GM21619 (cell line): ENCODE results near the gene GNG8.

ENCODE experiments used
- ATAC-seq: cut with Tn5 transposase; IDR thresholded peaks from one replicate; pipeline ENCODE4 v1.9.1; 2021; ENCODE audit not compliant: unreplicated experiment

Gene GNG8

DNA sequence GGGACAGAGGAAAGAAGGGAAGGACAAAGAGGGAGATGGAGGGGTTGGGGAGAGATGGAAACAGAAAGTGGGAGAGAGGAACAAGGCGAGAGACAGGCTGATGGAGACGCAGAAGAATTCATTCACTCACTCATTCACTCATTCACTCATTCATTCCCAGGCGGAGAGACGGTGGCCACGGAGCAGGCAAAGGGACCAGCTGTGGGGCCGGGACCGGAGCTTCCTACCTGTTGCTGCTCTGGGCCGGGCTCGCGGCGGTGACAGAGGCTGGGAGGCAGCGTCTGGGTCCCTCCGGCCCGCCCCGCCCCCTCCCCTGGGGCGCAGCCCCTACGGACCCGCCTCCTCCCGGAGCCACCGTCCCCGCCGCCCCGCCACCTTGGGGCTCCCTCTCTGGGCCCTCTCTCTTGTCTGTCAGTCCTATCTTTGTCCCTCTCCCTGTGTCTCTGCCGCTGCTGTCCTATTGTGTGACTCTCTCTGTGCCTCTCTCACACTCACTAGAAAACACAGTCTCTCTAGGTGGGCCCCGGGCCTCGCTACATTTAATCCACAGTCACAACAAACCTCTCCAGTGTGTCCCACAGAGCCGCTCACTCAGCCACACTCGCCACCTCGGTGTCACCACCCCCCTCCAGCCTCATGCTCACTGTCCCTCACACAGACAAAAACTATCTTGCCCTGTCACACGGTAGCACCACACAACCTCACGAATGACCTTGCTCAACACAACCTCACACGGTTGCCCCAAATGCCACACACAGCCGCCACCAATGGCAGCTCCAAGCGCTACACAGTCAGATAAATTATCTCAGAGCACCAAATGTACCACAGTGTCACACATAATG lies at the start of gene GNG8:
TSS of gene GNG8 (minus strand) at position 283 of the 842 bp plus-strand sequence. CDS start 1,520 bp downstream, outside the sequence.
- ATAC-seq: no peak

- no peak for ATAC-seq
Measured at GRCh38 chr19:46685189-46685588, 49.2 kb upstream of the GNG8 start.

DNA sequence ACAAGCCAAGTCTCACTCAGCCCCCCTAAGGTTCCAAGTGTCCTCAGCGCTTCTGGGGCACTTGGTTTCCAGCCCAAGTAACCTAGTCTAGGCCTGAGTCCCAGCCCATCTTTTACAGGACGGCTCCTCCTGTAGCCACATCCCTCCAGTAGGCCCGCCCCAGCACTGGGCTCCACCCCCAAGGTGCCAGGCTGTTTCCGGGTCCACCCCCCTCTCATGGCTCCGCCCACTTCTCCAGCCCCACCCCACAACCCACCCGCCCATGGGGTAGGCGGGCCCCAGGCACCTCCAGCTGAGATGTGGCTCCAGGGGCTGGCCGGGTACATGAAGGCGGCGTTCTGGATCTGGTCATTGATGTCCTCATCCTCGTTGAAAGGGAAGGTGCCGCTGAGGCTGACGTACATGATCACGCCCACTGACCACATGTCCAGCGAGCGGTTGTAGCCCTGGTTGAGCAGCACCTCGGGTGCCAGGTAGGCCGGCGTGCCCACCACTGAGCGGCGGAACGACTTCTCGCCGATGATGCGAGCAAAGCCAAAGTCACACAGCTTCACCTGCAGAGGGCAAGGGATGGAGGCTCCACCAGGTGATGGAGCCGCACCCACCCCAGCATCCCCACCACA lies 42.2 kb upstream of the GNG8 start:
- ATAC-seq: no peak

- no peak for ATAC-seq
Measured at GRCh38 chr19:46674416-46675178, 38.6 kb upstream of the GNG8 start.

DNA sequence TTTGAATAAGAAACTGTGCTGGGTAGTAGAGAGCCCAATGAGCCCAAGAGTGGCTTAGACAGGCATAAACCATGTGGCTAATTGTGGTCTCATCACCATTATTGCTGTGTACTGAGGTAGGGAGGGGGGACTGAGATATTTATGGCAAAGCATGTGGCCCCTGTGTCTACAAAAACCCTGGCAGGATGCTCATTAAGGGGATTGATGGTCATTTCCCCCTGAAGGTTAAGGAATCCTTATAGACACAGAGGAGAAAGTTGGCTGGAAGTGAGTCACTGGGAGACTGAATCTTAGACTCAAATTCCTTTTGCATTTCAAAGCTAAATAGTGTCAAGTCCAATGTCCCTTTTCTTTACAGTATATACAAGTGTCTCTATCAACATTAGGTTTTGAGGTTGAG lies 34.8 kb upstream of the GNG8 start:
- no peak for ATAC-seq

- no peak for ATAC-seq
Measured at GRCh38 chr19:46668662-46669061, 32.7 kb upstream of the GNG8 start.

- ATAC-seq: no peak
Measured at GRCh38 chr19:46665072-46665471, 29.1 kb upstream of the GNG8 start.

DNA sequence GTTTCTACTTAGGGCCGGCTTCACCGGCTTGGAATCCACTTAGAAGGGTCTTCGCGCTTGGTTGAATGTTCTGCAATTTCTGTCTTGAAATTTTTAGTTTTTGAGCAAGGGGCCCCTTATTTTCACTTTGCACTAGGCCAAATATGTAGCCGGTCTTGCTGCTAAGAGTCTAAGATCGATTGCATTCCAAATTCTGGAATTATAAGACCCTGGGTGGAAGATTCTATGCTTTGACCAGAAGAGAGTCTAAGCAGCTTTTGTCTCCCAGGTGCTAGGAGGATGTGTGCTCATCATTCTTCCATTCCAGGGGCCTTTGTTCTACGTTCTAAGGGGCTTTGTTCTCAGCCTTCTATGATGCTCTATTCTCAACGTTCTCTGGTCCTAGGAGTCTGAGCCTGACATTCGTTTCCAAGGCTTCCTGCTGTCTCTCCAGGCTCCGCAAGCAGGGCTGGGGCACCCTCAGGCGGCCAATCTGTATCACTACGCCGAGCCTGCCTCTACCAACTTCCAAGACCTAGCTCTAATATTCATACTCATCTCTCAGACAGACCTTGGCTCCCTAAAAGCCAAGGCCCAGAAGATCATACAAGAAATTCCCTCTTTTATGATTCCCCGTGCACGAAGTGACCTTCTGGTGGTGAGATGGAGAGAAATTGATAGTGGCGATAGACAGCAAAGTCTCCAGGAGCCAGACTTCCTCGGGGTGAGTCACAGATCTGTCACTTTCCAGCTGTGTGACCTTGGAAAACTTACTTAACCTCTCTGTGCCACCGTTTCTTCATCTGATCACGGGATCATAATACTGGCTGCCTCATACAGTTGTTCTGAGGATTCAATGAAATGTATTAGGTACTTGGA lies 26.0 kb upstream of the GNG8 start:
- no peak for ATAC-seq

DNA sequence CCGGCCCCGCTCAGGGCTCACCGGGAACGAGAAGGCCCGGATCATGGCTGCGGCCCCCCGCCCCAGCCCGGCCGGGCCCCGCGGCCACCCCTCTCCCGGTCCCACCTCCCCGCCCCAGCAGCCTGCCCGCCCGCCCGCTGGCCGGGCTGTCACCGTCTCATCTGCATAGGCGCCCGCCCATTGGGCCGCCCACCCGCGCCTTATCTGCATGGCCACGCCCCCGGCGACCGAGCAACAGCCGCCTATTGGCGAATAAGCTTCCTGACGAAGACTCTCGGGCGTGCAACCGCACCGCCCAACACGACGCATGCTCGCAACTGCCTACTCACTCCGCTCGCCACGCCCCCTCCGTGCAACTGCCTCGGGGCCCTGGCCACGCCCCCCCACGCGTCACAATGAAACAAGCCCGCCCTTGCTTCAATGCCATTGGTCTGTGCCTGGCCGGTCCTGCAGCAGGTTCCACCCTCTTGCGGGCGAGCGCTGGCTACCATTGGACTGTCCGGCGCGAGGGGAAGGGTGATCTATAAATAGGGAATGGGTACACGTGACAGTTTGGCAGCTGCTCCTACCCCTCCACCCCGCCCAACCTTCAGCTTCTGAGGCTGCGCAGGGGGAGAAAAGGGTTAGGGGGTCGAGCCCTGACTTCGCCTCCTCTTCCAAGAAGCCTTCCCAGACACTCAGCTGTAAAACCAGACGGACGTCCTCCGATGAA lies 25.2 kb upstream of the GNG8 start, which contains the start of gene DACT3:
TSS of gene DACT3 (minus strand) at position 163 of the 712 bp plus-strand sequence. CDS start at position 45, 118 bp downstream.
- ATAC-seq: peak; percentile 82

- peak; percentile 5 for ATAC-seq
Measured at GRCh38 chr19:46660551-46661019, 24.6 kb upstream of the GNG8 start.

DNA sequence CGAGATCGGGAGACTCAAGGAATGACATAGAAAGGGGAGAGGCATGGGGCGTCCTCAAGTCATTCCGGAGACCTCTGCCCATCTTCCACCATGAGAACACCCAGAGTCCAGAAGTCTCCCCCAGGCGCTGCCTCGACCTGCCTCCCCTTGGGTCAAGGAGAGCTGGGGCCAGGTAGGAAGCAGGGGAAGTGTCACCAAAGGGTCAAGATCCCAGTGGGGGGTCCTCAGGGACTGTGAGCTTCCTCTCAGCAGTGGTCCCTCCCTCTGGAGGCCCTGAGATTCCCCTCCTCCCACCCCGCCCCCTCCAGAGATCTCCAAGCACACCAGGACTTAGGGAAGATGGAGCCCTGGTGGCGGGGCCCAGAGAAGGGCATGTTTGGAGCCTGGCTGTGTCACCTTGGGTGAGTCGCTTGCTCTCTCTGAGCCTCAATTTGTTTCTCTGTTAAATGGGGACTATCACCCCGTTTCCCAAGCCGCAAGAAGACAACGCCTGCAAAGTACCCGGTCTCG lies 24.1 kb upstream of the GNG8 start:
- no peak for ATAC-seq

DNA sequence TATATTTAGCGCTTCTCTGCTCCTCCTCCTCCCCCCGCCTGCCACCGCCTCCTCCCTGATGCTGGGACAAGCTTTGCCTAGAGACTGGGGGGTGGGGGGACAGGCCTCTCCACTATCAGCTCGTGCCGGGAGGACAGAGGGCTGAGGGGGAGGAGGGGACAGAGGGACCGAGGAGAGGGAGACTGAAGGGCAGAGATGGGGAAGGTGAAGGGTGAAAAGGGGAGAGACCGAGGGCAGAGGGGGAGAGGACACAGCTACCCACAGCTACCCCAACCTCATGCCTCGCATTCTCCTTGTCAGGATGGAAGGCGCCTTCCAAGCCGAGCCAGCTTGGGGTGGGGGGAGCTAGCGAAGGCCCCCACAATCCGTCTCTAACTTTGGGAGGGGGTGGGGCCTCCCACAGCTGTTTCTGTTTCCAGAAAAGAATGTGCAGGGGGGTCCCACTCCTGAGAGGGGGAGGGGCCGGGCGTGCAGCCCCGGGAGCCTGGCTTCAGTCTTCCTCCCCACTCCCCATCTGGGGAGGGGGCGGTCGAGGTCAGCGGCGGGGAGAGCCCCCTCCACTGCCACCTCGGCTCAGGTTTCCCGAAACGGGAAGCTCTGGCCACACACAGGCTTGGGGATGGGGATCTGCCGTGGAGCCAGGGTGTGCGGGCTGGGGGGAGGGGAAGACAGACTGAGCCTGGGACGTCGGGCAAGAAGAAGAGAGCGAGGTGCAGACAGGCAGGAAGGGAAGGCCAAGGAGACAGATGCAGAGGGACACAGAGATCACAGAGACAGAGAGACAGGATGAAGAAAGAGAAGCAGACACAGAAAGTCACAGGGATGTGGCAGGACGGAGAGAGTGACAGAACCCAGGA lies 23.4 kb upstream of the GNG8 start:
- no peak for ATAC-seq

DNA sequence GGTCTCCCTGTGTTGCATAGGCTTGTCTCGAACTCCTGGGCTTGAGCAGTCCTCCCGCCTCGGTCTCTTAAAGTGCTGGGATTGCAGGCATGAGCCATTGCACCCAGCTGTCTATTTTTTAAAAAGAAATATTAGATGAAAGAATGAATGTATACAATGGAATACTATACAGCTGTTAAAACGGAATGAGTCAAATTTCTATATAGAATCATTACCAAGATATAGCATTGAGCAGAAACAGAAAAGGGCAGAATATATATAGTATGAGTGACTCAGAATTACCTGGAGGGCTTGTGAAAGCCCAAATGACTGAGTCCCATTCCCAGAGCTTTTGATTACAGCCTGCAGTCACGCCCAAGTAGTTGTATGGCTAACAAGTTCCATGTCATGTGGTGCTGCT lies 20.5 kb upstream of the GNG8 start:
- ATAC-seq: no peak

DNA sequence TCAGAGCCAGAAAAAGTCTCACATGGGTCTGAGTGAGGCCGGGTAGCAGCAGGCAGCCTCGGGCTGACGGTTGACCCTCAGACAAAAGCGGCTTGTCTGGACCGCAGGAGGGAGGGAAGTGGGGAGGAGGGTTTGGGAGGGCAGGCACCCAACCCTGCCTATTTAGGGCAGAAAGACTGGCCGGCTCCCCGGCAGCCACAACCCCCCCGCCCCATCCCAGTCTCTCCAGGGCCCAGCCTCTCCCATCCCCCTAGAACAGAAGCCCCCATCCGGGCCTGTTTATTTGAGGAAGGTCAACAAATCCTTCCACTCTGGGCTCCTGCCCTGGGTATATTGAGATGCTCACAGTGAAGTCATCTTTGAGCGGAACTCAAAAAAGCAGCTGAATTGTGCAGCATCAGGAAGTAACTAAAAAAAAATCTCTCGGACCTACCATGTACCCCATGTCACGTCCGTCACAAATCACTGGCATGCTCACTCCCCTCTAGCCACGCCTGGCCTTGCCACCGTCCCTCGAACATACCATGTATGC lies 18.7 kb upstream of the GNG8 start:
- no peak for ATAC-seq

DNA sequence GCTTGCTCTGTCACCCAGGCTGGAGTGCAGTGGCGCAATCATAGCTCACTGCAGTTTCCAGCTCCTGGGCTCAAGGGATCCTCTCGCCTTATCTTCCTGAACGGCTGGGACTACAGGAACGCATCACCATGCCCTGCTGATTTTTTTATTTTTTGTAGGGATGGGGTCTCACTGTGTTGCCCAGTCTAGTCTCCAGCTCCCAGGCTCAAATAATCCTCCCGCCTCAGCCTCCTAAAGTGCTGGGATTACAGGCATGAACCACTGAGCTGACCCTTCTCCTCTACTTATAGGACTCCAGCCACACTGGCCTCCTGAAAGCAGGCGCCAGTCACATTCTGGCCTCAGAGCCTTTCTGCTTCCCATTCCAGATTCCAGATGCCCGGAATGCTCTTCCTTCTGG lies 14.4 kb upstream of the GNG8 start:
- no peak for ATAC-seq

- ATAC-seq: no peak
Measured at GRCh38 chr19:46648961-46649960, 13.3 kb upstream of the GNG8 start.
